Kidney (tissue), 14 donors: ENCODE results near the gene APOB. TPM values are rescaled to one million over a fixed set of nuclear protein-coding genes. Genes with fewer than 3 reads are reported as not detected.

Source experiments
- DNase-seq, 5 donors: peaks; one replicate each; pipeline ENCODE4 v3.0.0-alpha.2; 2013 to 2020
- FAIRE-seq: peaks from 2 replicates; lab custom pipeline; 2012; peaks lifted over from hg19 to GRCh38; lab: Jason Lieb, UNC
- H3K27ac ChIP-seq, 2 donors: one replicate each; pipeline ENCODE4 v1.7.0; 2013; ENCODE audit warnings: low read depth in 2 of 2, low read length in 2 of 2, inconsistent platforms in 1 of 2
- H3K27me3 ChIP-seq: one replicate; pipeline ENCODE4 v1.7.1; 2013; ENCODE audit warnings: low read length, inconsistent platforms; ENCODE audit not compliant: control insufficient read depth, insufficient read depth
- H3K36me3 ChIP-seq, 3 donors: one replicate each; pipeline versions ENCODE4 v1.7.0 to v1.7.1; 2013; ENCODE audit warnings: low read length in 3 of 3, control low read depth in 1 of 3, inconsistent platforms in 1 of 3; ENCODE audit not compliant: insufficient read depth in 3 of 3, control insufficient read depth in 2 of 3
- H3K4me1 ChIP-seq, 3 donors: one replicate each; pipeline versions ENCODE4 v1.7.0 to v1.7.1; 2013; ENCODE audit warnings: low read length in 3 of 3, inconsistent platforms in 1 of 3, low read depth in 1 of 3; ENCODE audit not compliant: control insufficient read depth in 2 of 3, insufficient read depth in 2 of 3
- H3K4me3 ChIP-seq, 3 donors: one replicate each; pipeline versions ENCODE4 v1.7.0 to v1.8.1; 2013; ENCODE audit warnings: low read length in 3 of 3, control low read depth in 1 of 3, inconsistent platforms in 1 of 3
- H3K9ac ChIP-seq, 3 donors: one replicate each; pipeline versions ENCODE4 v1.7.0 to v1.7.1; 2013; ENCODE audit warnings: low read length in 3 of 3, control low read depth in 1 of 3, inconsistent platforms in 1 of 3
- H3K9me3 ChIP-seq, 3 donors: one replicate each; pipeline versions ENCODE4 v1.7.0 to v1.7.1; 2013; ENCODE audit warnings: low read length in 3 of 3, control low read depth in 1 of 3, inconsistent platforms in 1 of 3; ENCODE audit not compliant: control insufficient read depth in 2 of 3, insufficient read depth in 1 of 3
- CTCF ChIP-seq: IDR thresholded peaks from 3 replicates; pipeline ENCODE4 v1.5.1; 2012; ENCODE audit warnings: mild to moderate bottlenecking, moderate library complexity, borderline replicate concordance; ENCODE audit not compliant: insufficient read depth; ENCODE audit errors: extremely low read depth
- intact Hi-C: fragments of 100-400 bp; cut with DNase I; formaldehyde crosslinking; loops from one replicate; pipeline ENCODE4 v1.11.1; 2022
- polyA plus RNA-seq: library from polyadenylated mRNA; stranded (reverse); fragments of 350-450 nt; fragmentation: Illumina TruSeq; extraction: RNeasy Lipid Tissue Mini Kit (QIAGEN cat#74804); gene quantifications from one replicate; pipeline ENCODE4 v1.2.3, GENCODE V29; 2014; ENCODE audit warnings: low read depth, low replicate concordance; ENCODE audit not compliant: insufficient read depth
- total RNA-seq: library from RNA; stranded (reverse); fragmentation: NEBNext Ultra II Directional; extraction: Animal tissue kit (Norgen Biotek cat#: 25700); gene quantifications from one replicate; pipeline ENCODE4 v1.2.1, GENCODE V29; 2021
- donor health status: control.
- donor health status: control.
- donor health status: control.
- donor health status: control.
- donor health status: control.
- donor health status: DM: yes; HTN: yes; CAD: no.
- donor health status: Normal renal cell carcinoma (clear cell type).

Gene APOB
- total and polyA plus RNA-seq, 2 donors from 2014 or later, result 0.11 to 0.57 TPM

DNA sequence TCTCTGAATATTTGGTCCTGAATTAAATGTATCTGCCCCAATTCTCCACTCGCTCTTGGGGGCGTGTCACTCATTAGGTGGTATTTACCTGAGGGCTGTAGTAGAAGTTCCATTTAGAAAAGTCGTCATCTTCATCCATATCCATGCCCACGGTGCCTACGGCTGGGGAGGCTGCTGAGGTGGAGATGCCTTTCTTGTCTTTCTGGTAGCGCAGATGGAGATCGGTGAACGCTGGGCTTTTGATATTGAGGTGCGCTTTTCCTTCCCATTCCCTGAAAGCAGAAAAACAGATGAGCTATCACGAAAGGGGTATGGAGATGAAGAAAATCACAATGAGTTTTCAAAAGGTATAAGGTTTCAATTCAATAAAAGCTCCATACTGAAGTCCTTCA is 39.7 kb downstream of the APOB start:
- Histone ChIP-seq H3K27ac (no peak overlapping the region), H3K9ac (no peak overlapping the region), H3K27me3 (no peaks in the 10 kb centered on the region), H3K4me1 (no peaks in the 10 kb centered on the region), H3K9me3 (no peaks in the 10 kb centered on the region), H3K4me3 (no peak overlapping the region), H3K36me3 (no peaks in the 10 kb centered on the region)
- intact Hi-C loops, result no loop called here
- TF ChIP-seq CTCF, result no peak
- DNase-seq (no peak), FAIRE-seq (no peak)

- Histone ChIP-seq H3K27ac (no peak overlapping the region), H3K9ac (no peak overlapping the region), H3K4me3 (no peak overlapping the region), H3K27me3 (no peaks in the 10 kb centered on the region), H3K36me3 (no peaks in the 10 kb centered on the region), H3K9me3 (no peaks in the 10 kb centered on the region), H3K4me1 (no peaks in the 10 kb centered on the region)
- intact Hi-C loops, result no loop called here
- DNase-seq (no peak), FAIRE-seq (no peak)
- no peak for TF ChIP-seq CTCF
Measured at GRCh38 chr2:21003572-21004180, 40.2 kb downstream of the APOB start.

DNA sequence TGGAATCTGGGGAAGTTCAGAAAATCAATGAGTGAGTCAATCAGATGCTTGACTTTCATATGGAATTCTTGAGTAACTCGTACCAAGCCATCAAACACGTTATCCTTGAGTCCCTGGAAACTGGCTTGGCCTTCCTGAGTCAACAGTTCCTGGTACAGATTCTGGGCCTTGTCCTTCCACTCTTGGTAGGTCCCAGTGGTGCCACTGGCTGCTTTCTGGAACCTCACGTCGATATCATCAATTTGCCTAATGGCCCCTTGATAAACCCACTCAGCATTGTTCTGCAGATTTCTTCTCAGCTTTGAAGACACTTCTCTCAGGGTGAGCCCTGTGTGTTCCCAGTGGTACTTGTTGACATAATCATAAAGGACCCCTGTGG is 41.1 kb downstream of the APOB start:
- no peak for TF ChIP-seq CTCF
- Histone ChIP-seq H3K4me1 (no peaks in the 10 kb centered on the region), H3K27me3 (no peaks in the 10 kb centered on the region), H3K36me3 (no peaks in the 10 kb centered on the region), H3K27ac (no peak overlapping the region), H3K9ac (no peak overlapping the region), H3K4me3 (no peak overlapping the region), H3K9me3 (no peaks in the 10 kb centered on the region)
- FAIRE-seq, result no peak
- no peak for DNase-seq
- intact Hi-C loops, result no loop called here
